Coronary artery (tissue), 2 donors: Measurements from ENCODE around the gene PTPN13.

Source experiments
- DNase-seq: peaks from one replicate; pipeline ENCODE4 v3.0.0-alpha.2; 2017; ENCODE audit warnings: low spot score
- H3K27ac ChIP-seq, 2 donors: fragments of 200-600 bp; sonication (generic); one replicate each; pipeline ENCODE4 v1.5.1; 2016 to 2019
- H3K4me3 ChIP-seq: fragments of 200-600 bp; sonication (generic); 2 replicates; pipeline ENCODE4 v1.5.1; 2016; ENCODE audit warnings: mild to moderate bottlenecking, moderate library complexity
- CTCF ChIP-seq: fragments of 200-600 bp; sonication (generic); IDR thresholded peaks from one replicate; pipeline ENCODE4 v1.5.1; 2019; ENCODE audit warnings: antibody characterized with exemption

The PTPN13 gene

GRCh38 chr4:86834901-86835300 is 240.8 kb downstream of the PTPN13 start:
- Histone ChIP-seq H3K27ac (no peak overlapping the region), H3K4me3 (no peak overlapping the region)
- no peak for TF ChIP-seq CTCF
- no peak for DNase-seq

- DNase-seq = no peak
- no peak for TF ChIP-seq CTCF
- Histone ChIP-seq H3K27ac (no peak overlapping the region), H3K4me3 (no peak overlapping the region)
These were observed 241.6 kb downstream of the PTPN13 start for GRCh38 chr4:86835677-86836076.

GRCh38 chr4:86837691-86838503 is 243.8 kb downstream of the PTPN13 start:
- no peak for DNase-seq
- Histone ChIP-seq H3K27ac (no peak overlapping the region), H3K4me3 (no peak overlapping the region)
- no peak for TF ChIP-seq CTCF

GRCh38 chr4:86840858-86841257 is 246.7 kb downstream of the PTPN13 start:
- H3K27ac ChIP-seq = no peak overlapping the region
- no peak for TF ChIP-seq CTCF

GRCh38 chr4:86841309-86841708 is 247.2 kb downstream of the PTPN13 start:
- no peak overlapping the region for H3K27ac ChIP-seq
- TF ChIP-seq CTCF = no peak
- H3K4me3 ChIP-seq = no peak overlapping the region
- no peak for DNase-seq

More at GRCh38 chr4:86840858-86841257, 246.7 kb downstream of the PTPN13 start:
- H3K4me3 ChIP-seq = no peak overlapping the region
- no peak for DNase-seq

GRCh38 chr4:86845593-86845992 is 251.5 kb downstream of the PTPN13 start:
- H3K4me3 ChIP-seq = no peak overlapping the region
- TF ChIP-seq CTCF = no peak
- DNase-seq = no peak

GRCh38 chr4:86846921-86847320 is 252.8 kb downstream of the PTPN13 start:
- Histone ChIP-seq H3K27ac (no peak overlapping the region), H3K4me3 (no peak overlapping the region)
- no peak for TF ChIP-seq CTCF
- no peak for DNase-seq

More at GRCh38 chr4:86845593-86845992, 251.5 kb downstream of the PTPN13 start:
- no peak overlapping the region for H3K27ac ChIP-seq
